ENCODE measurements around the gene PARP6. TPM values are rescaled to one million over a fixed set of nuclear protein-coding genes. Genes with fewer than 3 reads are reported as not detected.

PARP6 gene
- polyA plus RNA-seq, 1 donor (not counting 4 experiments of a cell fraction or from before 2014, with no cell fraction given): 51.0 TPM

DNA sequence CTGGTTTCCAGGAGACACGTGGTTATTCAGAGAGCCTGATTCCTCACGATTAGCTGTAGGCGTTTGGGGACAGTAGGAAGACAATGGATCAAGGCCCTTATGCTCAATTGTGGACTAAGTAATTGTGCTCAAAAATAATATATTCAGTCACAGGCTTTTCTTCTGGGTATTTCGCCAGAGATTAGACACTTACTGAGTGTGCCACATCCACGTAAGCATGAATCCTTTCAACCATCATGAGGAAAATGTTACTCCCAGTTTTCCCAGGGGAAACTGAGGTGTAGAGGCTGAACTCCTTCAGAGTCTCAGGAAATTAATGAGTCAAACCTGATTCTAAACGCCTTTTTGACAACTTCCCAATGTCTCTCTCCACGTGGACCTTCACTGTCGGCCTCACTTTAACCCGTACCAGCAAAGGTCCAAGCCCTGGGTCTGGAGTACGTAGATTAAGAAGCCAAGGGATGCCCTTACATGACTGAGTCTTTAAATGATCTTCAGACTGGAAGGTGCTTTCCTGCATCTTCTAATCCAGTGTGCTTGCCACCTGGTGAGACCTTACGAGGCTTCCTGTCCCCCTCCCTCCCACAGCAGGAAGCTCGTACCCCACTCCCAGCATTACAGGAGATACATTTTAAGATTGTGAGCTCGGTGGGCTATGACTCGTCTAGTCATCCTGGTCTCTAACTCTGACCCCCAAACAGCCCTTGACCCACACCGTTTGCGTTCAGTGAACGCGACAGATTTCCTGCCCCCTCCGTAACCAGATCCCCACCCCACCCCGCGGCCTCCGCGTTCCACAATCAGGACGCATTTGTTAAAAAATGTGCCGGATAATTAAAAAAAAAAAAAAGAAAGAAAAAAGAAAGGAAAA lies 43.0 kb downstream of the PARP6 start:
- H3K9ac ChIP-seq (ENCODE audit: control insufficient read depth, extremely low read depth, insufficient read depth, low read length): peak overlapping the region; percentile 96
- no peaks in the 10 kb centered on the region for H3K9me1 ChIP-seq (ENCODE audit: control insufficient read depth, extremely low read depth, insufficient read depth, low read length)
- peaks cover 39% of the 10 kb centered on the region for H3K4me1 ChIP-seq (ENCODE audit: control insufficient read depth, extremely low read depth, insufficient read depth, low read length)
- FAIRE-seq (no peak), DNase-seq (ENCODE audit: low read depth, low spot score) (no peak)
- peak overlapping the region; percentile 83 to 95 (median 93) for H3K4me3 ChIP-seq (ENCODE audit: control insufficient read depth in 2 of 3, extremely low read depth in 1 of 3, insufficient read depth in 2 of 3, low read depth in 1 of 3, low read length in 3 of 3)
- H3K9me3 ChIP-seq (ENCODE audit: control insufficient read depth, low read depth, low read length): no peaks in the 10 kb centered on the region
- TF ChIP-seq EZH2 (IDR thresholded peaks at IDR 0.05; ENCODE audit: low read length): no peak
- peak overlapping the region; percentile 89 for H3K4me2 ChIP-seq (ENCODE audit: control insufficient read depth, extremely low read depth, insufficient read depth, low read depth, low read length)
- no peaks in the 10 kb centered on the region for H3K27me3 ChIP-seq (ENCODE audit: control insufficient read depth, extremely low read depth, insufficient read depth, low read length)
- dilution Hi-C loops (cut with MboI; ENCODE audit: extremely low pct_ligation_motif_present, low sequenced_read_pairs): no loop called here
- H2AFZ ChIP-seq (ENCODE audit: control insufficient read depth, low read length): no peak overlapping the region
- H3K36me3 ChIP-seq (ENCODE audit: control insufficient read depth in 2 of 2, extremely low read depth in 1 of 2, insufficient read depth in 2 of 2, low read length in 2 of 2): peaks cover 6 to 24% of the 10 kb centered on the region in 2 experiments
- peak overlapping the region; percentile 99 for H3K27ac ChIP-seq (ENCODE audit: control insufficient read depth, insufficient read depth, low read length)
- H3K79me2 ChIP-seq (ENCODE audit: control insufficient read depth, insufficient read depth, low read length): peaks cover 59% of the 10 kb centered on the region
- peaks cover 17% of the 10 kb centered on the region for H4K20me1 ChIP-seq (ENCODE audit: control insufficient read depth, extremely low read depth, insufficient read depth, low read length)

DNA sequence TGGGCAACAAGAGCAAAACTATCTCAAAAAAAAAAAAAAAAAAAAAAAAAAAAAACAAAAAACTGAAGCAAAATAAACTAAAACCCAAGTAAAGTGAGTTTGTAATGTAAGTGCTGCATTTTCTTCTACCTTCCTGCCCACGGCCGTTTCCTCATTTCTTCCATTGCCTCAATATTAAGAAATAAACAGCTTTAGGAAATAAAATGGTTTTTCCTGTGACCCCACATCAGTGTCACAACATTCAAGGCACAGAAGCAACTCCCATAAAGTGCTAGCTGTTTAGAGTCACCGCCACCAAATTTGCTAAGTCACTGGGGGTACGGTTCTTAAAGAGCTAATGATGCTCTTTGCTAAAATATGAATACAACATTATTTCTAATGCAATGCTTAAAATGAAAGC lies 44.6 kb downstream of the PARP6 start:
- Histone ChIP-seq H3K4me2 (ENCODE audit: control insufficient read depth, extremely low read depth, insufficient read depth, low read depth, low read length) (peak overlapping the region; percentile 89), H3K79me2 (ENCODE audit: control insufficient read depth, insufficient read depth, low read length) (peaks cover 74% of the 10 kb centered on the region), H4K20me1 (ENCODE audit: control insufficient read depth, extremely low read depth, insufficient read depth, low read length) (peaks cover 28% of the 10 kb centered on the region), H3K4me1 (ENCODE audit: control insufficient read depth, extremely low read depth, insufficient read depth, low read length) (peaks cover 52% of the 10 kb centered on the region), H3K4me3 (ENCODE audit: control insufficient read depth in 2 of 3, extremely low read depth in 1 of 3, insufficient read depth in 2 of 3, low read depth in 1 of 3, low read length in 3 of 3) (peak overlapping the region; percentile 83 to 95 (median 93)), H3K9me3 (ENCODE audit: control insufficient read depth, low read depth, low read length) (no peaks in the 10 kb centered on the region), H3K9me1 (ENCODE audit: control insufficient read depth, extremely low read depth, insufficient read depth, low read length) (no peaks in the 10 kb centered on the region), H3K27ac (ENCODE audit: control insufficient read depth, insufficient read depth, low read length) (peak overlapping the region; percentile 99), H3K36me3 (ENCODE audit: control insufficient read depth in 2 of 2, extremely low read depth in 1 of 2, insufficient read depth in 2 of 2, low read length in 2 of 2) (peaks cover 12 to 35% of the 10 kb centered on the region in 2 experiments), H3K27me3 (ENCODE audit: control insufficient read depth, extremely low read depth, insufficient read depth, low read length) (no peaks in the 10 kb centered on the region), H2AFZ (ENCODE audit: control insufficient read depth, low read length) (no peak overlapping the region), H3K9ac (ENCODE audit: control insufficient read depth, extremely low read depth, insufficient read depth, low read length) (peak overlapping the region; percentile 96)
- TF ChIP-seq EZH2 (IDR thresholded peaks at IDR 0.05; ENCODE audit: low read length): no peak
- dilution Hi-C loops (cut with MboI; ENCODE audit: extremely low pct_ligation_motif_present, low sequenced_read_pairs): no loop called here
- DNase-seq (ENCODE audit: low read depth, low spot score): no peak
- no peak for FAIRE-seq

- Histone ChIP-seq H3K4me3 (ENCODE audit: control insufficient read depth in 2 of 3, extremely low read depth in 1 of 3, insufficient read depth in 2 of 3, low read depth in 1 of 3, low read length in 3 of 3) (peak overlapping the region; percentile 56 to 93 (median 83)), H3K9me1 (ENCODE audit: control insufficient read depth, extremely low read depth, insufficient read depth, low read length) (no peaks in the 10 kb centered on the region), H3K4me1 (ENCODE audit: control insufficient read depth, extremely low read depth, insufficient read depth, low read length) (peaks cover 52% of the 10 kb centered on the region), H3K9ac (ENCODE audit: control insufficient read depth, extremely low read depth, insufficient read depth, low read length) (peak overlapping the region; percentile 96), H4K20me1 (ENCODE audit: control insufficient read depth, extremely low read depth, insufficient read depth, low read length) (peaks cover 31% of the 10 kb centered on the region), H3K27me3 (ENCODE audit: control insufficient read depth, extremely low read depth, insufficient read depth, low read length) (no peaks in the 10 kb centered on the region), H3K27ac (ENCODE audit: control insufficient read depth, insufficient read depth, low read length) (peak overlapping the region; percentile 99), H2AFZ (ENCODE audit: control insufficient read depth, low read length) (no peak overlapping the region), H3K79me2 (ENCODE audit: control insufficient read depth, insufficient read depth, low read length) (peaks cover 79% of the 10 kb centered on the region), H3K36me3 (ENCODE audit: control insufficient read depth in 2 of 2, extremely low read depth in 1 of 2, insufficient read depth in 2 of 2, low read length in 2 of 2) (peaks cover 12 to 35% of the 10 kb centered on the region in 2 experiments), H3K4me2 (ENCODE audit: control insufficient read depth, extremely low read depth, insufficient read depth, low read depth, low read length) (peak overlapping the region; percentile 89), H3K9me3 (ENCODE audit: control insufficient read depth, low read depth, low read length) (no peaks in the 10 kb centered on the region)
- DNase-seq (ENCODE audit: low read depth, low spot score): peak; percentile 87
- TF ChIP-seq EZH2 (IDR thresholded peaks at IDR 0.05; ENCODE audit: low read length) (no peak), CTCF (optimal IDR thresholded peaks at IDR 0.05 in 1 of 3, IDR thresholded peaks at IDR 0.05 in 1 of 3, conservative IDR thresholded peaks at IDR 0.05 in 1 of 3; ENCODE audit: extremely low read depth in 1 of 3, insufficient read depth in 2 of 3, low read length in 3 of 3) (no peak)
- FAIRE-seq: no peak
- dilution Hi-C loops (cut with MboI; ENCODE audit: extremely low pct_ligation_motif_present, low sequenced_read_pairs): no loop called here
Measured at GRCh38 chr15:72227192-72227586, 45.2 kb downstream of the PARP6 start.

All from keratinocyte (primary cell).